Ovary (tissue), 9 donors: ENCODE measurements around the gene MYO1E. TPM values are rescaled to one million over a fixed set of nuclear protein-coding genes. Genes with fewer than 3 reads are reported as not detected.
A peak's percentile ranks its signal among the peaks of the same experiment; 100 is the strongest.
"Not testable (repeated sequence)": the region's sequence is repeated elsewhere in the genome, so short reads cannot be mapped to it uniquely, and the experiment has no call there.

Source experiments
- DNase-seq, 5 donors: peaks; one replicate each; pipeline ENCODE4 v3.0.0-alpha.2; 2019 to 2020
- H3K27ac ChIP-seq, 2 donors: fragments of 200-600 bp; one replicate each; pipeline versions ENCODE4 v1.5.1 to v1.8.0; 2019 to 2022
- H3K27me3 ChIP-seq: fragments of 200-600 bp; one replicate; pipeline ENCODE4 v1.8.0; 2022
- H3K36me3 ChIP-seq: fragments of 200-600 bp; sonication (generic); one replicate; pipeline ENCODE4 v1.5.1; 2019
- H3K4me1 ChIP-seq: one replicate; pipeline ENCODE4 v1.8.1; 2013; ENCODE audit warnings: mild to moderate bottlenecking, moderate library complexity; ENCODE audit not compliant: insufficient read depth
- H3K4me3 ChIP-seq: fragments of 200-600 bp; sonication (generic); one replicate; pipeline ENCODE4 v1.5.1; 2017
- H3K9me3 ChIP-seq, 2 donors: fragments of 200-600 bp in 1 of 2; sonication (generic) in 1 of 2; one replicate each; pipeline versions ENCODE4 v1.5.1 to v1.8.1; 2013 to 2019; ENCODE audit warnings: mild to moderate bottlenecking in 1 of 2, moderate library complexity in 1 of 2
- EP300 ChIP-seq: sonication (generic); formaldehyde crosslinking; IDR thresholded peaks from one replicate; pipeline ENCODE4 v1.6.1; 2017; ENCODE audit warnings: antibody characterized with exemption
- POLR2A ChIP-seq: fragments of 450-650 bp; IDR thresholded peaks from one replicate; pipeline ENCODE4 v1.6.1; 2017; ENCODE audit warnings: antibody characterized with exemption, mild to moderate bottlenecking, moderate library complexity
- WGBS, 3 donors: extraction: QIAGEN DNeasy Blood & Tissue Kit in 1 of 3; methylation state at CpG; one replicate each; pipeline versions ENCODE4 v1.1.5 to v1.1.7; 2013 to 2017; 5-methylcytosine and 5-hydroxymethylcytosine counted together
- intact Hi-C, 4 donors: fragments of 100-400 bp; cut with DNase I; formaldehyde crosslinking; loops; one replicate each; pipeline versions ENCODE4 v1.11.0 to v1.15.1; 2022 to 2023
- polyA plus RNA-seq, 2 donors: library from polyadenylated mRNA; stranded (reverse); fragments of 200-250 nt in 1 of 2; fragments of 350-450 nt in 1 of 2; fragmentation: Illumina TruSeq in 1 of 2; extraction: RNeasy Lipid Tissue Mini Kit (QIAGEN cat#74804) in 1 of 2; gene quantifications; one replicate each; pipeline ENCODE4 v1.2.3, GENCODE V29; 2013 to 2014
- total RNA-seq, 7 donors: library from RNA; depleted of rRNA in 2 of 7; stranded (reverse); fragments of >200 nt in 2 of 7; fragmentation: NEBNext Ultra II Directional in 3 of 7; extraction: Animal tissue kit (Norgen Biotek cat#: 25700) in 3 of 7; gene quantifications; one replicate each; pipeline versions ENCODE4 v1.1.0 to v1.2.4, GENCODE V29; 2016 to 2023
- TF ChIP-seq, protein P1 (sequence below), 3 donors: fragments of 450-650 bp in 2 of 3; fragments of 200-600 bp in 1 of 3; IDR thresholded peaks; one replicate each; pipeline versions ENCODE4 v1.5.1 to v1.8.0; 2016 to 2022; ENCODE audit warnings: antibody characterized with exemption in 3 of 3, mild to moderate bottlenecking in 1 of 3
- donor health status: DM: no; HTN: no; CAD: no; lungs with moderate emphysema.
- donor health status: DM: no; HTN: no; CAD: no.
- donor health status: Bipolar disorder and iron deficiency.
- donor health status: DM: yes; HTN: yes; CAD: no.
- donor health status: DM: no; HTN: no; CAD: no.
- donor health status: DM: yes; HTN: yes; CAD: no.

MYO1E gene
- total and polyA plus RNA-seq, 9 donors: 11.6 to 96.0 (median 44.8) TPM

DNA sequence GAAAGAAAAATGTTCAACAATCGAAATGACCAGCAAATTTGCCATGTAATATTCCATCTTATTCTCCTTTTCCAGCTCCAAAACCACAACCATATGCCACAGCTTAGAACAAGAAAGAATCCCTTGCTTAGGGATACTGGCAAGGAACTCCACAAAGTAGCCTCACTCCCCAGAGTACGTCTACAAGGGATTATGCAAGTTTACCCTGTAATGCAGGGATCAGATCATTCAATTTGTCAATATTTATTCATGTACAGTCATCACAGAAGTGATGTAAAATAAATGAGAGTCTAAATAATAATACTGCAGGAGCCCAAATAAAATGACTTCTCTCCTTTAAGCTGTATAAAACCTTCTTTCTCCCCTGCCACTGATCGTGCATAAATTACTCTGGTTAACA lies 23.5 kb upstream of the MYO1E start:
- no peaks in the 10 kb centered on the region for H3K4me1 ChIP-seq
- TF ChIP-seq EP300: no peak
- TF ChIP-seq, protein P1, sequence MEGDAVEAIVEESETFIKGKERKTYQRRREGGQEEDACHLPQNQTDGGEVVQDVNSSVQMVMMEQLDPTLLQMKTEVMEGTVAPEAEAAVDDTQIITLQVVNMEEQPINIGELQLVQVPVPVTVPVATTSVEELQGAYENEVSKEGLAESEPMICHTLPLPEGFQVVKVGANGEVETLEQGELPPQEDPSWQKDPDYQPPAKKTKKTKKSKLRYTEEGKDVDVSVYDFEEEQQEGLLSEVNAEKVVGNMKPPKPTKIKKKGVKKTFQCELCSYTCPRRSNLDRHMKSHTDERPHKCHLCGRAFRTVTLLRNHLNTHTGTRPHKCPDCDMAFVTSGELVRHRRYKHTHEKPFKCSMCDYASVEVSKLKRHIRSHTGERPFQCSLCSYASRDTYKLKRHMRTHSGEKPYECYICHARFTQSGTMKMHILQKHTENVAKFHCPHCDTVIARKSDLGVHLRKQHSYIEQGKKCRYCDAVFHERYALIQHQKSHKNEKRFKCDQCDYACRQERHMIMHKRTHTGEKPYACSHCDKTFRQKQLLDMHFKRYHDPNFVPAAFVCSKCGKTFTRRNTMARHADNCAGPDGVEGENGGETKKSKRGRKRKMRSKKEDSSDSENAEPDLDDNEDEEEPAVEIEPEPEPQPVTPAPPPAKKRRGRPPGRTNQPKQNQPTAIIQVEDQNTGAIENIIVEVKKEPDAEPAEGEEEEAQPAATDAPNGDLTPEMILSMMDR (IDR thresholded peaks at IDR 0.05): no peak
- TF ChIP-seq POLR2A: no peak
- H3K9me3 ChIP-seq: no peaks in the 10 kb centered on the region
- H3K36me3 ChIP-seq: no peaks in the 10 kb centered on the region
- no peaks in the 10 kb centered on the region for H3K27me3 ChIP-seq
- intact Hi-C loops: no loop called here
- 52 to 63% (median 57%) methylated on average over 3 of the region's 3 CpGs for WGBS, 3 donors
- H3K4me3 ChIP-seq: no peak overlapping the region
- no peak overlapping the region for H3K27ac ChIP-seq
- DNase-seq: no peak

- intact Hi-C loops: no loop called here
- Histone ChIP-seq H3K36me3 (no peaks in the 10 kb centered on the region), H3K27ac (no peak overlapping the region), H3K9me3 (no peaks in the 10 kb centered on the region), H3K4me1 (no peaks in the 10 kb centered on the region), H3K4me3 (no peak overlapping the region), H3K27me3 (no peaks in the 10 kb centered on the region)
- DNase-seq: no peak
- TF ChIP-seq, protein P1 (IDR thresholded peaks at IDR 0.05): no peak
- TF ChIP-seq POLR2A (no peak), EP300 (no peak)
- WGBS, 3 donors: 91% methylated on average over 9 of the region's 9 CpGs
Measured at GRCh38 chr15:59394166-59394661, 21.5 kb upstream of the MYO1E start.

- Histone ChIP-seq H3K4me1 (no peaks in the 10 kb centered on the region), H3K9me3 (no peaks in the 10 kb centered on the region), H3K27ac (no peak overlapping the region), H3K36me3 (no peaks in the 10 kb centered on the region), H3K27me3 (no peaks in the 10 kb centered on the region), H3K4me3 (no peak overlapping the region)
- intact Hi-C loops: no loop called here
- no peak for DNase-seq
- TF ChIP-seq EP300 (no peak), POLR2A (no peak)
- TF ChIP-seq, protein P1 (IDR thresholded peaks at IDR 0.05): no peak
- 71 to 73% (median 71%) methylated on average over 5 of the region's 5 CpGs for WGBS, 3 donors
Measured at GRCh38 chr15:59392299-59392698, 19.6 kb upstream of the MYO1E start.

GRCh38 chr15:59388670-59389069 lies 16.0 kb upstream of the MYO1E start:
- no peak overlapping the region for H3K27ac ChIP-seq
- no peaks in the 10 kb centered on the region for H3K27me3 ChIP-seq
- no peak for TF ChIP-seq EP300
- TF ChIP-seq POLR2A: no peak
- TF ChIP-seq, protein P1 (IDR thresholded peaks at IDR 0.05): no peak
- WGBS, 3 donors: 42 to 73% (median 49%) methylated on average over 3 of the region's 3 CpGs
- no peak overlapping the region for H3K4me3 ChIP-seq
- no peaks in the 10 kb centered on the region for H3K9me3 ChIP-seq
- intact Hi-C loops: no loop called here
- DNase-seq: peak in 2 of 5 donors; percentile 13 to 62
- no peaks in the 10 kb centered on the region for H3K4me1 ChIP-seq
- no peaks in the 10 kb centered on the region for H3K36me3 ChIP-seq

DNA sequence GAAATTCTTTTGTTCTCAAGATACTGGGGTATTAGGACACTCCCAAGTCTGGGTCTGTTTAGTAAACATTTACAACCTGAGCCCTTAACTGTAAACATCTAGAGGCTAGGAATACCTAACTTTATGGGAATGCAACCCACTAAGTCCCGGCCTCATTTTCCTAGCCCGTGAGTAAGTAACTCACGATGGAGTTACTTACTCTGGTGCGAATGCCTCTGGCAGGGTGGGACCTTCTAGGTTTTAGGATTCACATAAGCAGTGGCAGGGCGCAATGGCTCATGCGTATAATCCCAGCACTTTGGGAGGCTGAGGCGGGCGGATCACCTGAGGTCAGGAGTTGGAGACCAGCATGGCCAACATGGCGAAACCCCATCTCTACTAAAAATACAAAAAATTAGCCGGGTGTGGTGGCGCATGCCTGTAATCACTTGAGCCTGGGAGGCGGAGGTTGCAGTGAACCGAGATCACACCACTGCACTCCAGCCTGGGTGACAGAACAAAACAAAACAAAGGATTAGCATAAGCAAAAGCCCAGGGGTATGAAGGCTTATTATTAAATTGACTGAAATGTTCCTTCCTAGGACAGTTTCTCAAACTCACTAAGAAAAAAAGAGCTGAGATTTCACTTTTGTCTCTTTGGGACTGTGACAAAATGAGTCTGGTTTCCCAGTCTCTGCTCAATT lies 14.7 kb upstream of the MYO1E start:
- H3K36me3 ChIP-seq, DNase-seq, H3K4me3 ChIP-seq, H3K4me1 ChIP-seq, intact Hi-C loops, H3K27me3 ChIP-seq, H3K27ac ChIP-seq, H3K9me3 ChIP-seq: not testable (repeated sequence)
- WGBS, 3 donors: 96 to 97% (median 96%) methylated on average over 13 of the region's 13 CpGs
